Spleen (tissue), 7 donors: ENCODE data around the gene CFAP157.

Experiments used
- POLR2AphosphoS5 ChIP-seq, 3 donors: sonication (generic); formaldehyde crosslinking; IDR thresholded peaks; one replicate each; pipeline ENCODE4 v1.5.1; 2017; ENCODE audit warnings: antibody characterized with exemption in 3 of 3
- TF ChIP-seq, protein P1 (sequence below), 11 experiments: fragments of 200-600 bp in 7 of 11; fragments of 450-650 bp in 4 of 11; sonication (generic) in 4 of 11; IDR thresholded peaks in 8 of 11; conservative IDR thresholded peaks in 3 of 11; 1 replicate in 7 of 11; 2 replicates in 4 of 11; pipeline versions ENCODE4 v1.4.0 to v1.8.0; 2016 to 2021; ENCODE audit warnings: antibody characterized with exemption in 11 of 11, inconsistent platforms in 4 of 11, mild to moderate bottlenecking in 1 of 11
- donor health status: DM: no; HTN: no; CAD: no; lungs with moderate emphysema.
- donor health status: DM: no; HTN: no; CAD: no.
- donor health status: DM: no; HTN: no; CAD: no.

DNA sequence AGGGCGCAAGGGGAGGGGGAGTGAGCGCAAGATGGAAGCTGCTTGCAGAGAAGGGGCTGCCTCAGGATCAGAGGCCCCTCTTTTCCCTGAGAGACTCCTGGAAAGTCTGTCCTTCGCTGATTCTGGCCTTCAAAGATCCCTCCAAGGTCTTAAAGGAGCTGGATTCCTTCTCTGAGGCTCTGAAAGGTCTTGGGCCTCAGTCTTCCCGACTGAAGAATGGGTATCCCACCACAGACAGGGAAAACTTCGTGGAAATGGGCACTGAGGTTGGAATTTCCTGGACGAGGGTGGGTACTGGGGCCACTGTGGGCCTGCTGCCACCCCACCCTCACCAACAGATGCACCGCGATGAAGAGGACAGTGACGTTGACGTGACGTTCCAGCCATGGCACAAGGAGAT, 5.6 kb downstream of the CFAP157 start:
- TF ChIP-seq, protein P1, sequence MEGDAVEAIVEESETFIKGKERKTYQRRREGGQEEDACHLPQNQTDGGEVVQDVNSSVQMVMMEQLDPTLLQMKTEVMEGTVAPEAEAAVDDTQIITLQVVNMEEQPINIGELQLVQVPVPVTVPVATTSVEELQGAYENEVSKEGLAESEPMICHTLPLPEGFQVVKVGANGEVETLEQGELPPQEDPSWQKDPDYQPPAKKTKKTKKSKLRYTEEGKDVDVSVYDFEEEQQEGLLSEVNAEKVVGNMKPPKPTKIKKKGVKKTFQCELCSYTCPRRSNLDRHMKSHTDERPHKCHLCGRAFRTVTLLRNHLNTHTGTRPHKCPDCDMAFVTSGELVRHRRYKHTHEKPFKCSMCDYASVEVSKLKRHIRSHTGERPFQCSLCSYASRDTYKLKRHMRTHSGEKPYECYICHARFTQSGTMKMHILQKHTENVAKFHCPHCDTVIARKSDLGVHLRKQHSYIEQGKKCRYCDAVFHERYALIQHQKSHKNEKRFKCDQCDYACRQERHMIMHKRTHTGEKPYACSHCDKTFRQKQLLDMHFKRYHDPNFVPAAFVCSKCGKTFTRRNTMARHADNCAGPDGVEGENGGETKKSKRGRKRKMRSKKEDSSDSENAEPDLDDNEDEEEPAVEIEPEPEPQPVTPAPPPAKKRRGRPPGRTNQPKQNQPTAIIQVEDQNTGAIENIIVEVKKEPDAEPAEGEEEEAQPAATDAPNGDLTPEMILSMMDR (IDR thresholded peaks at IDR 0.05 in 8 of 11, conservative IDR thresholded peaks at IDR 0.05 in 3 of 11), result no peak
- TF ChIP-seq POLR2AphosphoS5 (IDR thresholded peaks at IDR 0.05), result no peak
